Renal cortex interstitium (tissue), 15 donors: ENCODE results near the gene KLF14. TPM values are rescaled to one million over a fixed set of nuclear protein-coding genes. Genes with fewer than 3 reads are reported as not detected.
"Not testable (repeated sequence)": the region's sequence is repeated elsewhere in the genome, so short reads cannot be mapped to it uniquely, and the experiment has no call there.

Source experiments
- DNase-seq, 11 donors: peaks; one replicate each; pipeline ENCODE4 v3.0.0-alpha.2; 2013; ENCODE audit warnings: low read depth in 9 of 11, low spot score in 4 of 11; ENCODE audit errors: extremely low read depth in 1 of 11
- long read RNA-seq, 16 experiments: transcript quantifications; one replicate each; lab custom pipeline, GENCODE V29; 2026
- polyA plus RNA-seq, 3 donors: library from polyadenylated mRNA; unstranded; fragments of 120-200 nt; gene quantifications; one replicate each; pipeline ENCODE4 v1.2.1, GENCODE V29; 2013; ENCODE audit not compliant: insufficient read length in 3 of 3

Gene KLF14
- under 1 TPM; 0.70 to 0.88 (median 0.82) TPM for polyA plus RNA-seq
- long read RNA-seq, donor 1, partial matches to known transcripts = 0 of 2 reads
- long read RNA-seq, donor 1, other reads (novel, unspliced or antisense) = 0 of 2 reads
- long read RNA-seq, donor 2, partial matches to known transcripts = 0 of 1 reads
- long read RNA-seq, donor 2, other reads (novel, unspliced or antisense) = 0 of 1 reads
- long read RNA-seq, donor 3, partial matches to known transcripts = 0 of 1 reads
- long read RNA-seq, donor 3, other reads (novel, unspliced or antisense) = 0 of 1 reads
- long read RNA-seq, donor 4 = 0 reads
- long read RNA-seq, donor 5 = 0 reads
- long read RNA-seq, donor 6, partial matches to known transcripts = 0 of 2 reads
- long read RNA-seq, donor 6, other reads (novel, unspliced or antisense) = 0 of 2 reads
- long read RNA-seq, donor 7, partial matches to known transcripts = 0 of 2 reads
- long read RNA-seq, donor 7, other reads (novel, unspliced or antisense) = 0 of 2 reads
- long read RNA-seq, donor 8 = 0 reads
- long read RNA-seq, donor 9, partial matches to known transcripts = 0 of 1 reads
- long read RNA-seq, donor 9, other reads (novel, unspliced or antisense) = 0 of 1 reads
- long read RNA-seq, donor 10, partial matches to known transcripts = 0 of 3 reads
- long read RNA-seq, donor 10, other reads (novel, unspliced or antisense) = 0 of 3 reads
- long read RNA-seq, donor 11, partial matches to known transcripts = 0 of 3 reads
- long read RNA-seq, donor 11, other reads (novel, unspliced or antisense) = 0 of 3 reads
- long read RNA-seq, donor 12 = 0 reads
- long read RNA-seq, donor 13 = 0 reads
- long read RNA-seq, donor 14 = 0 reads
- long read RNA-seq, donor 15, partial matches to known transcripts = 0 of 2 reads
- long read RNA-seq, donor 15, other reads (novel, unspliced or antisense) = 0 of 2 reads
- long read RNA-seq, donor 16, partial matches to known transcripts = 0 of 2 reads
- long read RNA-seq, donor 16, other reads (novel, unspliced or antisense) = 0 of 2 reads

DNA sequence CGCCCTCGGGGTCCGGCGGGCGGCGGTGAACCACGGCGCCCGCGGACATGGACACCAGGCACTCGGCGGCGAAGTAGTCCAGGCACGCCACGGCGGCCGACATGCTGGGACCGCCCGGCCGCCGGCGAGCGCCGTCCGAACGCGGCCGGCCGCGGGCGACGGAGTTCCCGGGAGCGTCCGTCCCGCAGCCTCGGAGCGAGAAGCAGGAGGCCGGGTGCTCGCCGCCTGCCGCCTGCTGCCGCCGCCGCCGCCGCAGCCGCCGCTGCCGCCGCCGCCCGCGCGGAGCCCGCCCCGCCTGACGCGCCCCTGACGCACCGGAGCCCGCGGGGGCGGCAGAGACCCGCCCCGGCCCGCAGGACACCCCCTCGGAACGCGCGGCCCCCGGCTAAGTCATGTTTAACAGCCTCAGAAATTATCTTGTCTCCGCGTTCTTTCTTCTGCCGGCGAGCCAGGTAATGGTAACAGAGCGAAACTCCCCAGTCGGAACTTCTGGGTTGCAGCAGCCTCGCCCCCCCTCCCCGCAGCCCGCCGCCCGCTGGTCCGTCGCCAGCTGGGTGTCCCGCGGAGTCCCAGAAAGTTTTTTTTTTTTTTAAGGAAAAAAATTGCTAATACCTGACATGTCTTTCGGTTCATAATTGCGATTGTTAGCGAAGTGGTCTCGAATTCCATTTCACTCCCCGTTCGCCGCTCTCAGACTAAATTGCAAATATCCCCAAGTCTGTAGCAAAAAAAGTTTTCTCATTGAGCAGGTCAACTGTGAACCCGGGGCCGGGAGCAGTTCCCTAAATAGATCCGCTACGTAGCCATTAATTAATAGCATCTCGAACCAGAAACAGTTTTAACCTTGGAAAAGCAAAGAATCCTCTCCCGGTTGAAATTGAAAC is at the start of gene KLF14:
KLF14 (minus strand) TSS at position 277 of the 884 bp plus-strand sequence; CDS start at position 103, 174 bp downstream.
- DNase-seq = peak in 8 of 11 donors; percentile 15 to 47 (median 28)

DNA sequence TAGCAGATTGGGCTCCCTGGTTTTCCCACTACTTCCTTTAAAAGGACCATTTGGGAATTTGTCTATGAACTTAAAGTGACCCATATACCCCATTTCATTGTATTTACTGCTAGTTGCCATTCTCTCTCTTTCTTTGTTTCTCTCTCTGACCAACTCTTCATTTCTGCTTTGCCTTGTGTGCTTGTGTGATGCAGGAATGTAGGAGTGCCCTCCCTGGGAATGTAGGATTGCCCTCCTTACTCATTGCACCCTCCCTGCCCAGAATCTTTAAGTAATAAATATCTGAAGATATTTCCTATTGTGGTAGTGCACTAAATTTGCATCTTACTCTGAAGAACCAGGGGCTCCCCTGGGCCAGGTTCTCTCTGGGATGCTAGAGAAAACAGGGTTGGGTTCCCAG is 47.3 kb upstream of the KLF14 start:
- DNase-seq = no peak

DNA sequence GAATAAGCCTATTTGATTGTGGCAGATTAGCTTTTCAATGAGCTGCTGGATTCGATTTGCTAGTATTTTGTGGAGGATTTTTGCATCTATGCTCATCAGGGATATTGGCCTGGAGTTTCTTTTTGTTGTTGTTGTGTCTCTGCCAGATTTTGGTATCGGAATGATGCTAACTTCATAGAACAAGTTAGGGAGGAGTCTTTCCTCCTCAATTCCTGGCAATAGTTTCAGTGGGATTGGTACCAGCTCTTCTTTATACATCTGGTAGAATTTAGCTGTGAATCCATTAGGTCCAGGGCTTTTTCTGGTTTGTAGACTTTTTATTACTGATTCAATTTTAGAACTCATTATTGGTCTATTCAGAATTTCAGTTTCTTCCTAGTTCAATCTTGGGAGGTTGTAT is 43.4 kb upstream of the KLF14 start:
- no peak for DNase-seq

DNA sequence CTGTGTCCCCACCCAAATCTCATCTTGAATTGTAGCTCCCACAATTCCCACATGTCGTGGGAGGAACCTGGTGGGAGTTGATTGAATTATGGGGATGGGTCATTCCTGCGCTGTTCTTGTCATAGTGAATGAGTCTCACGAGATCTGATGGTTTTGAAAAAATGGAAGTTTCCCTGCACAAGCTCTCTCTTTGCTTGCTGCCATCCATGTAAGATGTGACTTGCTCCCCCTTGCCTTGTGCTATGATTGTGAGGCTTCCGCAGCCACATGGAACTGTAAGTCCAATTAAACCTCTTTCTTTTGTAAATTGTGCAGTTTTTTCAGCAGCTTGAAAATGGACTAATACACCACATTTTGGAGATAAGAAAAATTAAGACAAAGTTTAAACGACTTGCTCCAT is 38.4 kb upstream of the KLF14 start:
- DNase-seq = not testable (repeated sequence)

DNA sequence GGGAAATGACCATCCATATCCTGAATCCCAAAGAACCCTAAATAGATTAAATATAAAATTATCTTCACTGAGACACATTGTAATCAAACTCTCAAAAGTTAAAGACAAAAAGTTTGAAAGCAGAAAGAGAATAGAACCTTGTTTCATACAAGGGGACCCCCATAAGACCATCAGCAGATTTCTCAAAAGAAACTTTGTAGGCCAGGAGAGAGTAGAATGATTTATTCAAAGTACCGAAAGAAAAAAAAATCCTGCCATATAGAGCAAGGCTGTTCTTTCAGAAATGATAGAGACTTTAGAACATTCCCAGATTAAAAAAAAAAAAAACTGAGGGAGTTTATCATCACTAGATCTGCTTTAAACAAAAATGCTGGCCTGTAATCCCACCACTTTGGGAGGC is 34.8 kb upstream of the KLF14 start:
- DNase-seq = no peak

DNA sequence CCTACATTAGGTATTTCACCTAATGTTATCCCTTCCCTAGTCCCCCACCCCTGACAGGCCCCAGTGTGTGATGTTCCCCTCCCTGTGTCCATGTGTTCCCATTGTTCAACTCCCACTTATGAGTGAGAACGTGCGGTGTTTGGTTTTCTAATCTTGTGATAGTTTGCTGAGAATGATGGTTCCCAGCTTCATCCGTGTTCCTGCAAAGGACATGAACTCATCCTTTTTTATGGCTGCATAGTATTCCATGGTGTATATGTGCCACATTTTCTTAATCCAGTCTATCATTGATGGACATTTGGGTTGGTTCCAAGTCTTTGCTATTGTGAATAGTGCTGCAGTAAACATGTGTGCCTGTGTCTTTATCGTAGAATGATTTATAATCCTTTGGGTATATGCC is 30.6 kb upstream of the KLF14 start:
- DNase-seq = not testable (repeated sequence)

GRCh38 chr7:130758429-130759056 is 24.5 kb upstream of the KLF14 start:
- DNase-seq = peak in 10 of 11 donors; percentile 19 to 60 (median 42)

GRCh38 chr7:130756316-130756715 is 22.3 kb upstream of the KLF14 start:
- no peak for DNase-seq

- no peak for DNase-seq
Measured at GRCh38 chr7:130752424-130752823, 18.4 kb upstream of the KLF14 start.

DNA sequence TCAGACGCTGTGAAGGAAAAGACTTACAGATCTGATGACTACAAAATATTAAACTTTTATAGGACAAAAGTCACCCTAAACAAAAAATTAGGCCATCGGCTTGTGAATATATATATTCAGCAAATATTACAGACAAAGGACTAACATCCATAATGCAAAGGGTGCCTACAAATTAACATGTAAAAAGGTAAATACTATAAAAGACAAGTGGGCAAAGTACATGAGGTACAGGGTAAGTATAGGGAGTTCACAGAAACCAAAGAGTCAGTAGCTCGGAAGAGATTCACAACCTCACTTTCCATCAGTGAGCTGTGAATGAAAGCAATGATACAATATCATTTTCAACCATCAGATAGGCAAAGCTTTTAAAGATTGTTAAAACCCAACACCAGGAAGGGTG is 16.7 kb upstream of the KLF14 start:
- DNase-seq = no peak

- no peak for DNase-seq
Measured at GRCh38 chr7:130748531-130749389, 14.8 kb upstream of the KLF14 start.

- no peak for DNase-seq
Measured at GRCh38 chr7:130741331-130741995, 7.5 kb upstream of the KLF14 start.

- DNase-seq = no peak
Measured at GRCh38 chr7:130740606-130741005, 6.6 kb upstream of the KLF14 start.

DNA sequence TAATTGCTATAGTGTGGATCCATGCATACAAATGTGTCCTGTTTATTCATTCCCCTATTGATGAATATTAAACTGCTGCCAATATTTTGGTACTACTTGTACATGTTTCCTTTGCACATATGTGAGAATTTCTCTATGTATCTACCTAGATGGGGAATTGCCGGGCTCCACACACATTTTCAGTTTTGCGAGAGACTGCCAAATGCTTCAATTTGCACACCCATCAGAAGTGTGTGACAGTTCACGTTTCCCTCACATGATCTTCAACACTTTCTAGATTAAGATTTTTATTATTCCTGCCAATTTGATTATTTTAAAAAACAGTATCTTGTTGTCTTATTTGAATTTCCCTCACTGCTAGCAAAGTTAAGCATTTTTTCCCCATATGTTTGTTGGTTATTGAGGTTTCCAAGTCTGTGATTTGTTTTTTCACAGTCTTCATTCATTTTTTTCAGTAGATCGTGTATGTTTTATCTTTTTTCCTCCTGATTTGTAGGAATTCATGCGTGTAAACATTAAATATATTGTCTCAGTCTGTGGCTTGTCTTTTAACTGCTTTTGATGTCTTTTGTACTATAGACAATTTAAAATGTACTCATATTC is 2.4 kb upstream of the KLF14 start:
- DNase-seq = no peak

- peak in 3 of 11 donors; percentile 21 to 48 (median 21) for DNase-seq
Measured at GRCh38 chr7:130734815-130735716, 1.1 kb upstream of the KLF14 start.
